MV-4-11 (cell line): ENCODE measurements around the gene POC1A.
A peak's percentile ranks its signal among the peaks of the same experiment; 100 is the strongest.

Experiments used
- DNase-seq: peaks from one replicate; lab custom pipeline; 2025; lab: John Stamatoyannopoulos, UW

Gene POC1A

GRCh38 chr3:52104684-52105640, 49.3 kb downstream of the POC1A start:
- DNase-seq = no peak

GRCh38 chr3:52102934-52103333, 51.3 kb downstream of the POC1A start:
- DNase-seq = no peak

DNA sequence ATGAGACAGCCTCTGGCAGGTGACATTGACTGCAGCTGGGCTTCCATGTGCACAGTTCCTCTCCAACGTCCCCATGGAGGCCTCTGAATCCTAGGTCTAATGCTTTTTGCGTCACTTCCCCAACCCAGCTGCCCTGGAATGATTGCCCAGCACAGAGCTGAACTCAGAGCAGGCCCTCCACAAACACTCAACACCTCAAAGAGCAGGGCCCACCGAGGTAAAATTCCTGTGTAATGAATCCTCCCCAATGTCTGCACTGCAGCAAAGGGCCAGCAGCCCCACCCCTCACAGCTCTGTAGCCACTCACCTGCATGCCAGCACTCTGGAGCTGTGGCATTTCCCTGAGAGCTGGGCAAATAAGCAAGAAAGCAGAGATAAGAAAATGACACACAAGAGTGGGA, 55.2 kb downstream of the POC1A start:
- DNase-seq = peak; percentile 33

DNA sequence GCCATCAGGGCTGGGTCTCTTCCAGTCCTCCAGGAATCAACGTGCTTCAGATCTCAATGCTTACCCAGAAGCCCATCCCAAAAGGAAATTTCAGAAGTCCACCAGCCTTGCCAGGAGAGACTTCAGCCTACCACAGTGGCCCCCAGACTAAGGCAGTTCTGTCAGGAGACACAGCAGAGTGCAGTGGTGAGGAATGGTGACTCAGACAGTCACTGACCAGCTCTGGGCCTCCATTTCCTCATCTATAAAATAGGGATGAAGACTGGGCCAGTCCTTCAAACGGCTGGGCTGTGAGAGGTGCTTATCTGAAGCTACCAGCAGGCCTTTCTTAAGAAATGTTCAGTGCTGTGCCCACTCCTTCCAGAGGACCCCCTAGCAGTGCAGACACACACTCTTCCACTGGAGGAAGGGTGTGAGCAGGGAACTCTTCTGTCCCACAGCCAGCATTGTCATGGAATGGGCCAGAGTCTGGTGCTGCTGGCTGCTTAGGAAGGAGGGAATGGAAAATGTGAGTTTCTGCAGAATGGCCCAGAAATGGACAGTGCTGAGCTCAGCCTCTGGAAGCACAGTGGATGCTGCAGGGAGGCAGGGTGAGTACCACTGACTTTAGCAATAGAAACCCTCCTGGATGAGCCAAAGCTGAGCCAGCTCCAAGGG, 56.2 kb downstream of the POC1A start:
- peak; percentile 8 for DNase-seq

DNA sequence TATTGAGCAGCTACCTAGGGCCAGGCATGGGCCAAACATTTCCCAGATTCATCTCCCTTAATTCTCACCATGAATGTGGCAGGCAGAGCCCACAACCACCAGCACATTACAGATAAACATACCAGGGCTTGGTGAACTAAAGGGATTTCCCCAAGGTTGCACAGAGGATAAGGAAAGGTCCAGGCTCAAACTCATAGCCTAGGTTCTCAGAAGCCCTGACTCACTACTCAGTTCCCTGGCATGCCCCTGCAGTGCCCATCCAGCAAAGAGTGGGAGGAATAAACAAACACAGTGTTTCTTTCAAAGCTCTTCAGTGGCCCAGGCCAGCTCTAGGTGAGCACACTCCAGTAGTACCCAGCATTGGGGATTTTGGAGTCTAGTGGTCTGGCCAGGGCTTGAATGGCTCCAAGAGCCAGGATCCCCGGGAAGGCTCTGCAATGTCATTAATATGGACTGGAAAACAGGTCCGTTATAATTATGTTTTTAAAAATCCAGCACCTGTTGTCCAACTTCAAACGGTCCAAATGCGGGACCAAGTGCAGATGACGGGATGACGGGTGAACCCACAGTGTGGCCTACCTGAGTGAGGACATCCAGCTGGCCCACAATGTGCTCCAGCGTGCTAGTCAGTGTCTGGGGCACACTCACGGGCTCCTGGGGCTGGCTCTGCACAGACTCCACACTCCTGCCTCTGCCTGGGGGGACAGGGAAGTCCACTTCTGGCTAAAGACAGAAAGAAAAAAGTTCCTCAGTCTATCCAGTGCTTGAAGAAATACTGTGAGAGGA, 58.0 kb downstream of the POC1A start:
- DNase-seq = no peak

DNA sequence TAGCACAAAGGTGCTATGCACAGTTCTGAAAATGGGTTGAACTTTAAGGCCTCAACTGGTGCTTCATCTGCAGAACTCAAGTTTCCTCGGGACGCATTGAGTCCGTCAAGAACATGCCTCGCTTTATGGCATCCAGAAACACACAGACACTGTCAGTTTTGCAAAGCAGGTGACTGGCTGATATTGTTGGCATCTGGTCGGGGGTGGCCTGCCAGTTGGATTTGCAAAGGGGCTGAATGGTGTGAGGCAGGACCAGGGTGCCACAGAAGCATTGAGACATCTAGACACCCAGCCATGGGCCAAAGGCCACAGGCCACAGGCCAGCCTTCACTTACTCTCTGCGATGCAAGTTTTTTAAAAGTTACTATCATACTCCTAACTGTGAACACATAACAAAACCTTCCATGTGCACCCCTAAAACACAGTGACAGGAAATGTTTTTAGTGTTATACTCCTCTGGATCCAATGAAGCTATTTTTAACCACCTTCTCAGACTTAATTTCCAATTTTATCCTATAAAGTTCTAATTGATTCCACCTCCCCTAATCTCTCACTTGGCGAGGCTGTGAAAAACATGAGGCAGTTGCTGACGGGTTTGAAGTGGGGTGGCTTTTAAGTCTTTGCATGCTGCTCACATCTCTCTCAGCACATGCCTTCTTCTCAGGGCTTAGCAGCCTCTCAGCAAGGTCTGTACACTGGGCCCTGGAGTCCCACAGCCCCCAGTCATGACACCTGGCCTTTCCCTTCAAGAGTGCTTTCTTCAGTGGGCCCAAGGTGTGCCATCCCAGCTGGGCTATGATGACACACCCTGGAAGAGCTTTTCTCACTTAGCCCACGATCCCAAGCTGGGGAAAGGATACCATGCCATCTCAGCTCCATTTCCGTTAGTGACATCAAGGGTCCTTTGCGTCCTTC, 59.4 kb downstream of the POC1A start:
- no peak for DNase-seq

DNA sequence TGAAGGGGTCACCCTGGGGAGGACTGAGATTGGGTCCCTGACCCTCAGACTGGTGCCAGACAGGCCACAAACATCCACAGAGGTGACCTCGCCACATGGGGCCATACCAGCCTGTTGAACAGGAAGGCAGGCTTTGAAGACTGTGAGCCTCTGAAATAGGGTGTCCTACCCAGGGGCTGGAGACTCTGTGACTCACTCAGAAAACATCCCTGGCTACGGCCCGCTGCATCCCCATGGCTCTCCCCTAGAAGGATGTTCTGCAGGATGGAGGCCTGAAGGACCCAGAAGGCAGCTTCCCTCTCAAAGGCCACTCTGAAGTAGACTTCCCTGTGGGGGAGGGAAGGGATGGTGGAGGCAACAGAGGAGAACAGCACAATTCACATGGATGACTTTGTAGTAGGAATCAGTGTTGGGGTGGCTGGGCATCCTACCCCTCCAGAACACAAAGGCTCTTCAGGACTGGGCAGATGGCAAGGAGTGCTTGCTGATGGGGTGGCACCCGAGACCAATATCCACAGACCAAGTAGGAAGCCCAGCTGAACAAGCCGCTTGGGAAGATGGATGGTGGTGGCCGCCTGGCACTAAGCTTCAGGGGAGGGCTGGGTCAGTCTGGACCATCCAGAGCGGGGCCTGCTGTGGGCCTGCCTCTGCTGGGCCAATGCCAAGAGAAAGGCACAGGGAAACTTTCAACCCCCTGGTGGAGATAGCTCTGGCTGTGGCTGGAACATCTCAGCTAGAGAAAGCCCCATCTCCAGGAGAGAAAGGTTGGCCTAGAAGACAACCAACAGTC, 60.3 kb downstream of the POC1A start:
- DNase-seq = no peak

GRCh38 chr3:52092891-52093290, 61.3 kb downstream of the POC1A start:
- no peak for DNase-seq

DNA sequence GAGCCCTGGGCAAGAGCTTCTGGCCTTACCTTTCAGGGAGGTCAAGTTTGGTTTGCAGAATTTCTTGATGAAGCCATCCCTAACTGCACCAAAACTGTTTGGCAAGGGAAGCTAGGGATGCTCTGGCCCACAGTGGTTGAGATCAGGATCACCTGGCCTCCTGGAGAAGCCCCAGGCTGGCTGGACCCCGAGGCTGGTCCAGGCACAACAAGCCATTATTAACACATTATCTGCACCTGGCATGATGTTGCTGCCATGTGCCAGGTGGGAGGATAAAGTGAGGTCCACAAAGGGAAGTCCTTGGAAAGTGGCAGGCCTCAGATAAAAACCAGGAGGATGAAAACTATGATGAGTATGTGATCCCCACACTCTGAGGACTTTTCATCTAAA, 62.0 kb downstream of the POC1A start:
- DNase-seq = no peak

- DNase-seq = no peak
These were observed 62.5 kb downstream of the POC1A start for GRCh38 chr3:52091586-52092270.

- no peak for DNase-seq
These were observed 63.2 kb downstream of the POC1A start for GRCh38 chr3:52090933-52091468.

- peak; percentile 91 for DNase-seq
These were observed 63.9 kb downstream of the POC1A start for GRCh38 chr3:52090131-52090932.

DNA sequence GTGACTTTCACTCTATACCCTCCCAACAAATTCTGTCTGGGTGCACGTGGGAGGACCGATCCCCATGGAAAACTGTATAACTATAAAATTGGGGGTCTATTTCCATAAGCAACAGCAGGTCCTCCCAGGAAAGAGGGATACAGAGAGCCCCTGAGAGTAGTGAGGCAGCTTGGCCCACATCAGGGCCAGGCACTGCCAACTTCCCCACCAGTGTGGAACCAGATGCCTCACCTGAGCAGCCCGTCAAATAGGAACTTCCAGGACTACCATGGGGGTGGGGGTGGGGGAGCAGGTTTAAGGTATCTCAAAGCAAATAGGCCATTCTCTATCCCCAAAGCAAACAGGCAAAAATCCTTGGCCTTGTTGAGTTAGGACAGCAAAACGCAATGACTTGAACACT, 64.5 kb downstream of the POC1A start:
- DNase-seq = no peak

DNA sequence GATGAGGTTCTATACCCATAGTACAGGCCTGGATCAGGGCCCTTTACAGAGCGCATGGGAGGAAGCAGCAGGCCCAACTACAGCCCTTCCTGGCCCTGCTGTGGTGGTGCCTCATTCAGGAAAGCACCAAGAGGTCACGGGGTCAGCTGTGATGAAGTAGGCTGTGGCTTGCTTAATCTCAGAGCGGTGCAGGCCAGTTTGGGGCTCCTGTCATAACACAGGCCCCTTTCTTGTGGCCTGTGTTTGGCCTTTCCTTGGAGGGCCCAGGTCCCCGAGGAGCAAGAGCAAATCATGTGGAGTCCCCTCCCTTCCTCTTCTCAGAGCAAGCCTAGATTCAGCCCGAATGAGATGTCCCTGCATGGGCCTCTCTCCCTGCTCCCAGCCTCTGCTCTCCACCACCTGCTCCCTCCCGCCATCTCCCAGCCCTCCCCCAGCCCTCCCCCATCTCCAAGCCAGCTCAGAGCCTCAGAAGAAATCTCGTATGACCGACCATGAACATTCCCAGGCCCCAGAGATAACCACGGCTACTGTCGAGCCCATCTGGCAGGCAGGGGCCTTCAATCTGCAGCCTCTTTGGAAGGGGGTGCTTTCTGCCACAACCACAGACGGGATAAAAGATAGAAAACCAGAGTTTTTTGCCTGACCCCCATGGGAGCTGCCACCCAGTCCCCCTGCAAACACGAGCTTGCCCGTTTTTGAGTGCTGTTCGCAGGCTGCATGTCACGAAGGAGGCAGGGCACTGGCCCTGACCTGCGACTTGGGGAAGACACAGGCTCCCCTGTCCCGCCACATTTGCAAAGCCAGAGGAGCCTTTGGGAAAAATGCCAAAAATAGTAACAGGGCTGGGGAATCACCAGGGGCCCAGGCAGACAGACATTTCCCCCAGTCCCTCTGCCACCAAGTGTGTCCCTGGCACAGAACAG, 65.5 kb downstream of the POC1A start:
- DNase-seq = peak; percentile 98

GRCh38 chr3:52087731-52088130, 66.5 kb downstream of the POC1A start:
- no peak for DNase-seq

- DNase-seq = peak; percentile 70
These were observed 67.1 kb downstream of the POC1A start for GRCh38 chr3:52086976-52087663.

GRCh38 chr3:52086461-52086860, 67.8 kb downstream of the POC1A start:
- no peak for DNase-seq
